HCT116 (cell line): ENCODE results near the gene MYO7A. TPM values are rescaled to one million over a fixed set of nuclear protein-coding genes. Genes with fewer than 3 reads are reported as not detected.

Source experiments
- ATAC-seq: fragments of 200-7000 bp; cut with Tn5 transposase; 2 replicates; pipeline ENCODE4 v1.9.1; 2020; ENCODE audit warnings: mild to moderate bottlenecking, moderate library complexity
- BruUV-seq: library from RNA; stranded (reverse); fragments of 400-500 nt; replicated peaks from 2 replicates; lab custom pipeline; 2021; lab: Mats Ljungman, UMichigan
- CTCF ChIA-PET: fragments of 300-600 bp; sonication (Branson Sonifier 250); formaldehyde crosslinking; loops from one replicate; lab custom pipeline; 2021; ENCODE audit warnings: antibody characterized with exemption; lab: Charles Lee
- POLR2A ChIA-PET: fragments of 300-600, 350-600 bp; sonication (Branson Sonifier 250); formaldehyde crosslinking; loops from one replicate; lab custom pipeline; 2021; ENCODE audit warnings: antibody characterized with exemption; lab: Charles Lee
- RAD21 ChIA-PET, 2 experiments: fragments of 300-600 bp; sonication (Branson Sonifier 250); formaldehyde crosslinking; loops; one replicate each; lab custom pipeline; 2023; ENCODE audit warnings: low total read pairs in 2 of 2; ENCODE audit not compliant: uncharacterized antibody in 2 of 2, unreplicated experiment in 2 of 2, low non-redundant PET in 1 of 2; lab: Charles Lee
- DNase-seq: peaks from one replicate; pipeline ENCODE4 v3.0.0-alpha.2; 2010; ENCODE audit warnings: low read depth, low spot score
- H2AFZ ChIP-seq: fragments of 200-600 bp; shearing (Covaris generic), sonication (generic); 2 replicates; pipeline ENCODE4 v1.6.1; 2017; ENCODE audit warnings: low read depth, mixed run types, mixed read lengths, antibody characterized with exemption, low read length; ENCODE audit not compliant: poor library complexity, severe bottlenecking
- H3K27ac ChIP-seq: 2 replicates; pipeline ENCODE4 v1.5.1; 2012; ENCODE audit warnings: low read depth, low read length
- H3K27me3 ChIP-seq: fragments of 200-600 bp; sonication (generic); 2 replicates; pipeline ENCODE4 v1.6.1; 2016; ENCODE audit warnings: mixed run types, low read length, mixed read lengths; ENCODE audit not compliant: insufficient read depth
- H3K36me3 ChIP-seq, 2 experiments: fragments of 200-500 bp in 1 of 2; fragments of 200-600 bp in 1 of 2; sonication (Bioruptor generic) in 1 of 2; sonication (generic) in 1 of 2; 2 replicates each; pipeline versions ENCODE4 v1.5.1 to v1.6.1; 2014 to 2016; ENCODE audit warnings: low read length in 2 of 2, inconsistent platforms in 1 of 2, mixed read lengths in 1 of 2, mixed run types in 1 of 2; ENCODE audit not compliant: insufficient read depth in 2 of 2, control insufficient read depth in 1 of 2
- H3K4me1 ChIP-seq, 2 experiments: fragments of 200-600 bp in 1 of 2; sonication (generic) in 1 of 2; 2 replicates each; pipeline versions ENCODE4 v1.5.1 to v1.6.1; 2012 to 2017; ENCODE audit warnings: low read length in 2 of 2, inconsistent platforms in 1 of 2, mild to moderate bottlenecking in 1 of 2, mixed read lengths in 1 of 2, mixed run types in 1 of 2, moderate library complexity in 1 of 2; ENCODE audit not compliant: insufficient read depth in 2 of 2, control insufficient read depth in 1 of 2
- H3K4me2 ChIP-seq: fragments of 200-600 bp; sonication (generic); 2 replicates; pipeline ENCODE4 v1.6.1; 2017; ENCODE audit warnings: mixed run types, low read length, mixed read lengths
- H3K4me3 ChIP-seq, 2 experiments: fragments of 200-600 bp in 1 of 2; sonication (generic) in 1 of 2; replicated peaks in 1 of 2; 2 replicates each; pipeline ENCODE4 v1.5.1; 2011 to 2016; ENCODE audit warnings: low read length in 2 of 2, control low read depth in 1 of 2, low read depth in 1 of 2, mild to moderate bottlenecking in 1 of 2, mixed read lengths in 1 of 2, mixed run types in 1 of 2
- H3K79me2 ChIP-seq: fragments of 200-600 bp; sonication (generic); 2 replicates; pipeline ENCODE4 v1.6.1; 2017; ENCODE audit warnings: mild to moderate bottlenecking, mixed run types, low read length, moderate library complexity, mixed read lengths; ENCODE audit not compliant: insufficient read depth
- H3K9ac ChIP-seq: fragments of 200-600 bp; sonication (generic); 2 replicates; pipeline ENCODE4 v1.6.1; 2016; ENCODE audit warnings: low read length, mixed read lengths
- H3K9me2 ChIP-seq: fragments of 200-600 bp; sonication (generic), shearing (Covaris generic); 2 replicates; pipeline ENCODE4 v1.6.1; 2017; ENCODE audit warnings: mixed run types, mild to moderate bottlenecking, moderate library complexity; ENCODE audit not compliant: insufficient read depth
- H3K9me3 ChIP-seq, 2 experiments: fragments of 200-500 bp in 1 of 2; fragments of 200-600 bp in 1 of 2; sonication (Bioruptor generic) in 1 of 2; sonication (generic) in 1 of 2; 2 replicates each; pipeline ENCODE4 v1.6.1; 2014 to 2017; ENCODE audit warnings: low read length in 2 of 2, mixed read lengths in 2 of 2, inconsistent platforms in 1 of 2, low read depth in 1 of 2, mild to moderate bottlenecking in 1 of 2, mixed run types in 1 of 2, moderate library complexity in 1 of 2; ENCODE audit not compliant: control insufficient read depth in 1 of 2, insufficient read depth in 1 of 2
- H4K20me1 ChIP-seq: fragments of 200-600 bp; sonication (generic), shearing (Covaris generic); 2 replicates; pipeline ENCODE4 v1.6.1; 2017; ENCODE audit warnings: mixed run types, mild to moderate bottlenecking, moderate library complexity; ENCODE audit not compliant: insufficient read depth
- CBX3 ChIP-seq: IDR thresholded peaks from 2 replicates; pipeline ENCODE4 v1.6.1; 2012; ENCODE audit warnings: low read depth
- EZH2phosphoT487 ChIP-seq: fragments of 200-600 bp; IDR thresholded peaks from 2 replicates; pipeline ENCODE4 v1.6.1; 2018; ENCODE audit warnings: antibody characterized with exemption, borderline replicate concordance
- FOSL1 ChIP-seq: IDR thresholded peaks from 2 replicates; pipeline ENCODE4 v1.6.1; 2012; ENCODE audit warnings: low read depth
- JUND ChIP-seq: IDR thresholded peaks from 2 replicates; pipeline ENCODE4 v1.6.1; 2012
- MAX ChIP-seq: IDR thresholded peaks from 2 replicates; pipeline ENCODE4 v1.6.1; 2012
- POLR2A ChIP-seq: IDR thresholded peaks from 2 replicates; pipeline ENCODE4 v1.7.0; 2011; ENCODE audit warnings: borderline replicate concordance; ENCODE audit not compliant: insufficient read depth, insufficient read length; ENCODE audit errors: extremely low read depth
- RAD21 ChIP-seq: IDR thresholded peaks from 2 replicates; pipeline ENCODE4 v1.6.1; 2012; ENCODE audit warnings: low read depth, mild to moderate bottlenecking
- YY1 ChIP-seq: IDR thresholded peaks from 2 replicates; pipeline ENCODE4 v1.6.1; 2011; ENCODE audit warnings: low read length, low read depth, moderate library complexity, mild to moderate bottlenecking; ENCODE audit not compliant: insufficient replicate concordance; ENCODE audit errors: extremely low read depth
- ZBTB33 ChIP-seq: IDR thresholded peaks from 2 replicates; pipeline ENCODE4 v1.6.1; 2011; ENCODE audit warnings: mild to moderate bottlenecking, low read length, moderate library complexity; ENCODE audit not compliant: insufficient replicate concordance; ENCODE audit errors: extremely low read depth
- intact Hi-C: fragments of 100-400 bp; cut with micrococcal nuclease; formaldehyde crosslinking; loops from 2 replicates; pipeline ENCODE4 v1.10.0; 2022
- total RNA-seq: library from RNA; stranded (reverse); gene quantifications from one replicate; pipeline ENCODE4 v1.2.1, GENCODE V29; 2021; ENCODE audit not compliant: unreplicated experiment

The MYO7A gene
- total RNA-seq, 1 experiment from 2014 or later: 1.8 TPM

- TF ChIP-seq ZBTB33 (no peak), CBX3 (no peak), FOSL1 (no peak), MAX (no peak)
Observed at GRCh38 chr11:77195071-77195755, 67.2 kb downstream of the MYO7A start (continued).

- ChIA-PET POLR2A (no interaction called here), CTCF (no interaction called here), RAD21 (no interaction called here)
- no peak overlapping the region for H3K9ac ChIP-seq
- no peak overlapping the region for H3K4me2 ChIP-seq
- no peaks in the 10 kb centered on the region for H3K79me2 ChIP-seq
- H3K36me3 ChIP-seq: no peaks in the 10 kb centered on the region
- BruUV-seq: no TSS peak
- no peaks in the 10 kb centered on the region for H3K9me2 ChIP-seq
- H3K27ac ChIP-seq: no peak overlapping the region
- H2AFZ ChIP-seq: no peak overlapping the region
- no peaks in the 10 kb centered on the region for H3K9me3 ChIP-seq
- ATAC-seq (no peak), DNase-seq (no peak)
- no peaks in the 10 kb centered on the region for H3K27me3 ChIP-seq
- H3K4me1 ChIP-seq: peaks cover 0 to 10% of the 10 kb centered on the region in 2 experiments; a peak in 3 of 4 replicates
- no peaks in the 10 kb centered on the region for H4K20me1 ChIP-seq
- intact Hi-C loops: no loop called here
- H3K4me3 ChIP-seq: no peak overlapping the region
- no peak for TF ChIP-seq EZH2phosphoT487
- TF ChIP-seq RAD21: no peak
- TF ChIP-seq YY1: no peak
- no peak for TF ChIP-seq POLR2A
- TF ChIP-seq JUND: no peak
- no peak for TF ChIP-seq MAX
- TF ChIP-seq FOSL1: no peak
Observed at GRCh38 chr11:77196961-77197360, 68.9 kb downstream of the MYO7A start.
